HG02885 (cell line): ENCODE data around the gene DNAJB13.
"Not testable (repeated sequence)": the region's sequence is repeated elsewhere in the genome, so short reads cannot be mapped to it uniquely, and the experiment has no call there.

Experiments
- ATAC-seq: cut with Tn5 transposase; IDR thresholded peaks from one replicate; pipeline ENCODE4 v1.9.1; 2021; ENCODE audit warnings: mild to moderate bottlenecking; ENCODE audit not compliant: unreplicated experiment, poor library complexity

The DNAJB13 gene

DNA sequence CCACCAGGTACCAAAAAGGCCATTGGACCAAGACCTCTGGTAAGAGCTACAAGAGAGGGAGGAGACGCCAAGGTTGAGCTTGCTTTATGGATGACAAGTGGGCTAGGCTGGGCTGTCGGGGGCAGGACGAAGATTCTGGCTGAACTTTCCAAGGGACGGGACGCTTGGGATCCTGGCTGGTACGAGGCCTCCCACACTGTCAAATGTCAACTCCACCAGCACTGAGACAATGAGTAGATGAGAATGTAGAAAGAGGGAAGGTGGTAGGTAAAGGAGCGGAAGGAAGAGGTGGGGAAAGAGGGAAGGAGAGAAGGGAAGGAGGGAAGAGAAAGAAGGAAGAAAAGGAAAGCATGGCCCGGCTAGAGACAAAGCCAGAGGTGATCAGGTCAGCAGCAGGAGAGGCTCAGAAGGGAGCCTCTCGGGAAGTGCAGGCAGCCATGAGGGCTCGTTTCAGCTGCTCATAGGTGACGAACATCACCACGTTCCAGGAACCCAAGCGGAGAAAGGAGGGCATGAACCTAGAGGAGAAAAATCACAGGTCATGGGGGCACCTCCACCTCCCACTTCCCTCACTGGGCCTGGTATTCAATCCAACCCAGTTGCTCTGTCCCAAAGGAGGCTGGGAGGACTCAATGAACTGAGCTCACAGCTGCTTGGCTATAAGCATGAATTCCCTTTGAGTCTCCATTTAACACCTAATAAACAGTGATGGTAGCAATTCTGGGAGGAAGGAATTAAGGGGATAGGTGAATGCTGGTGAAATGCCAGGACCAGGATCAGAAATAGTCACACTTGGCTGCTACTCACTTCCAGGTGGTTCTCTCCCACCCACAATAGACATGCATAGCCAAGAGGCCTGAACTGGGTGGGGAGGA is 24.0 kb downstream of the DNAJB13 start:
- no peak for ATAC-seq

DNA sequence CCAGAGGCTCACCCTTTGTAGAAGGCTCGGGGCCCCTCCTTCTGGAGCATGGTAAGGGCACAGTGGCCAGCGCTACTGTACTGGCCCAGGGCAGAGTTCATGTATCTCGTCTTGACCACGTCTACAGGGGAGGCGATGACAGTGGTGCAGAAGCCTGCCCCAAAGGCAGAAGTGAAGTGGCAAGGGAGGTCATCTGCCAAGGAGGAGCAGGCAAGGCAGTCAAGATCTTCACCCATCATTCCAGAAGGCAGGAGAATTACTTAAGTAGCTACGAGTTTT is 24.6 kb downstream of the DNAJB13 start:
- ATAC-seq, result no peak

DNA sequence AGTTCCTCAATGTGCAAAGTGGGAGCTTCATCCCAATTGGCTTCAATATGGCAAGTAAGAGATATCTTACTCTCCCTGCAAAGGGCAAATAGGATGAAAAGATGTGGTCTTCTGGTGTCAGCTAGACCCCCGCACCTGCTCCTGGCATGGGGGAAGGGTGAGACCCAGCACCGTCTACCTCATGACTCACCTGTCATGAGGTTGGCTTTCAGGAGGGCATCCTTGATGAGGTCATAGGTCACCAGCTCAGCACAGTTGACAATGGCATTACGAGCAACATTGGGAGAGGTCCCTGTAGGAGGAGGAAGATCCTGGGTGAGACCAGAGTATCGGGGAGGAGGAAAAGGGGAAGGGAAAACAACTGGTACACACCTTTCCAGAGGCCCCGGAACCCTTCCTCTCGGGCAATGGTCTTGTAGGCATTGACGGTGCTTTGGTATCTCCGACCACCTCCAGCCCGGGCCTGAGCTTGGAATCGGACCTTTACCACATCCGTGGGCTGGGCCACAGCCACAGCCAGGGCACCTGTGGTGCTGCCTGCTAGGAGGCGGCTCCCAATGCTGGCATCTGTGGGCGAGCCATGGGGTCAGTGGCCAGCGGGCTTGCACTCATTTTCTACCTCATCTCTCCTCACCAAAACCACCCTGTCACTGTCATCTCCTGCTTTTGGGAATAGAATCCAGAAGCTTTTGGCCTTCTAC is 25.8 kb downstream of the DNAJB13 start:
- no peak for ATAC-seq

DNA sequence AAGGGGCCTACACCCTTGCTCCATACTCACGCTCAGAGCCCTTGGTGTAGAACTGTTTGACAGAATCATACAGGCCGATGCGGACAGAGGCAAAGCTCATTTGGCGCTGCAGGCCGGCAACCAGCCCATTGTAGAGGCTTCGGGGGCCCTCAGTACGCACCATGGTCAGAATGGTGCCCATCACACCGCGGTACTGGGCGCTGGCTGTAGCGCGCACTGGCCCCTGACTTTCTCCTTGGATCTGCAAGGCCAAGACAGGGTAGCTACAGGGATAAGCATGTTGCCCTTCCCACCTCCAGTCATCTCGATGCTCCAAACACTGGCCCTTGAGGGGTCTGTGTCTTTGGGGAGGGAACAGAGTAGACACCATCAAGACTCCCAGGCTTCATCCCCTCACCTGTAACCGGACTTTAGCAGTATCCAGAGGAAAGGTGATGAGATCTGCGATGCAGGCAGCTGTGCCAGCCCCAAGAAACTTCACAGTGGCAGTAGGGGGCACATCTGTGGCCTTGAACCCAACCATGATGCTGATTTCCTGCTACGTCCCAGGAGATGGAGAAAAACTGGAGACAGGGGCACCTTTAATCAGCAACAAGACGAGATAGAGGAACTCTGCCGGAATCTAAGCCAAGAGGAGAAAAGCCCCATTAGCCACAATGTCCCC is 27.2 kb downstream of the DNAJB13 start:
- no peak for ATAC-seq

DNA sequence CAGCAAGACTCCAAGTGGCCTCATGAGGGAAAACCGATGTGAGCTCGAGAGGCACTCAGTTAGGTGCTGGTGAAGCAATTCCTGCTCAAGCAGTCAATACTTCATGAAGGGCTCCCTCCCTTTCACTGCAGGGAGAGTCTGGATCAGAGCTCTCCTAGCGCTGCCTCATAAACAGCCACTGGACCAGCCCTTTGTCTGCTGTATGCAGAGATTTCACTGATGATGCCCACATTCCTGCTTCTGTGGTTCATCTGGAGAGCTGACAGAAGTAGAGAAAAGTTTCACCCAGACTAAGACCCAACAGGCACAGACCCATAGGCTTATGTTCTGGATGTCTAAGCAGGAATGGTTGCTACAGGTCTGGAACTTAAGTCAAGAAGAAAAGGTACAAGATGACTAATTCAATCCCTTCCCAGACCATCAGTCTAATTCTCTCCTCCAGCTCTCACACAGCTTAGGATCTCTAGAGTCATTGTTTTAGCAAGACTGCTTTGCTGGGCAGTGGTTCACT is 27.8 kb downstream of the DNAJB13 start:
- ATAC-seq, result no peak

DNA sequence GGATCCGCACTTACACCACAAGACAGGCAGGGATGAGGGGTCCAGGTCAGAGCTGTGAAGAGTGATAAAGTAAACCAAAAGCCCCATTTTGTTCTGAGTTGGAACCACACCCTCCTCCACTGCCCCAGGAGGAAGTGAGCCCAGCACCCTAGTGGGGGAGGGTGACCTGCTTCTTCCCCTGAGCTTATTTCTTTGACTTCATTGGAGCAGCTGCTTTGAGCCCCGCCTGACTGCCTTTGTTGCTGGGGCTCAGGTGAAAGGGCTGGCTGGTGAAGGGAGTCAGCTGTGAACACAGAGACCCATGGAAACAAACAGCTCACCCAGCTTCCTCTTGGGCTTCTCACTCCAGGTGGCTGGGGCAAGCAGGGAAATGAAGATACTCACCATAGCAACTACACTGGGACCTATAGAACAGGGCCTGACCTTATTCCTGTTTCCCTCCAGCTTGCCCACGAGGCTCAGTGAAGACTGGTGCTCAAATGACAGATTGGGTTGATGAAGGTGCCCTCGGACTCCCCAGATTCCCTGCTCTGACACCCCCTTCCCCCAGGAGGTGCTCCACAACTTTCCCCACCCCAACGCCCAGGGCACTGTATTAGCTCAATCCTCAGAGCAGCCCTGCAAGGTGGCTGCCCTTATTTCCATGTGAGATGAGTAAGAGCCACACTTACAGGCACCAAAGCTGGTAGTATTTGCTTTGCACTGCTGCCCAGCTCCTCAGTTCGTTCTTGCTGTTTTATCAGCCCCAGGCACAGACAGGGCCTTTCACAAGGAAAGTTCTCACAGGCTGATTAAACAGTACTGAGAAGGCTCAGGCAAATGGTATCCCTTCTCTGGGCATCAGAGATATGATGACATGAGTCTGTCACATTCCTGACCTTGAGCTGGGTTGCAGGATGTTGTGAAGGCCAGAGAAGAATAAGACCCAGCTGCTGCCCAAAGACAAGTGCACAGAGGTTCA is 29.5 kb downstream of the DNAJB13 start:
- peak; percentile 39 for ATAC-seq

DNA sequence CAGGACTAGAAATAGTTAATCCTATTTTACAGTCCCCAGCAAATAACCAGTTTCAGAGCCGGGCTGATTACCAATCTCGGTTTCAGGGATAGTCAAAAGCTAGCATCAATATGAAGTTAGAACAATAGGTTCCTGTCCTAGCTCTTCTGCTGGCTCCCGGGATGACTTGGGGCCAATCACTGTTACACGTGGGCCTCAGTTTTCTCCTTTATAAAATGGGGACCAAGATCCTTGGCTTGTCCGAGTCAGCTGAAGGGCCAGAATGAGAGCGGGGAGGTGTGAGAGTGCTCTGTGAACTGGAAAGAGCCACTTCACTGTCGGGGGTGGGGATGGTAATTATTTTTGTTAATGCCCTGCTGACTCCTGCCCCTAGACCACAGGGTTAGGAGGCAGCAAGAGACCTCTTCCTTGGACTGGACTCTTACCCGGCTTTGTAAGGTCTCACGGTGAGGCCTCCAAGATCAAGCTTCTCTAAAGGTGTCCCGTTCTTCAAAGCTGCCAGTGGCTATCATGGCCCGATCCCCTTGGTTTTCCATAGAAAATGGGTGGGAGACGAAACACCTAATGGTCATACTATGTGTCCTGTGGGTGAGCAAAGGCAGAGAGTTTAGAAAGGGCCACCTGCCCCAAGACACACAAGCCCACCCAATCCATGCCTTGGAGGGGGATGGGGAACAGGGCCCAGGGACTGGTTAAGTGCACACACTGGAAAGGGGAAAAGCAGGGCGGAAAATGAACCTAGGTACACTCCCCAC is 30.4 kb downstream of the DNAJB13 start:
- no peak for ATAC-seq

DNA sequence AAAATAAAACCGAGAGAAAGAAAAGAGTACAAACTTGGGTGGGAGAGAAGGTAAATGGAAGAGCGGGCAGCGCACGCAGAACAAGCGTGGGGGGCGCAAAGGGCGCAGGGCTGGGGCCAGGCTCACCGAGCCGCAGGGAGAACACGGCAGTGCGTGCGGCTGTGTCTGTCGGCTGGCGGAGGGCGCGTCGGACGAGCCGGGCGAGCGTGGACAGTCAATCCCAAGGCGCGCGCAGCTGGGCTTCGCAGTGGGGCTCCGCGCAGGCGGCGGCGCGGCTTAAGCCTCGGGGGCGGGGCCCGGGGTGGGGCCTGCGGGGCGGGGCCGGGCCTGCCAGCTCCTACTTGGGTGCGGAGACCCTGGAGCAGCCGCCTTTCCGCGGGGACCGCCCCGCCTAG is 31.8 kb downstream of the DNAJB13 start, which contains the start of gene UCP2:
Gene UCP2 (minus strand): TSS at position 249 of the 395 bp plus-strand sequence. CDS start 4,465 bp downstream, outside the sequence.
- ATAC-seq, result peak; percentile 63

DNA sequence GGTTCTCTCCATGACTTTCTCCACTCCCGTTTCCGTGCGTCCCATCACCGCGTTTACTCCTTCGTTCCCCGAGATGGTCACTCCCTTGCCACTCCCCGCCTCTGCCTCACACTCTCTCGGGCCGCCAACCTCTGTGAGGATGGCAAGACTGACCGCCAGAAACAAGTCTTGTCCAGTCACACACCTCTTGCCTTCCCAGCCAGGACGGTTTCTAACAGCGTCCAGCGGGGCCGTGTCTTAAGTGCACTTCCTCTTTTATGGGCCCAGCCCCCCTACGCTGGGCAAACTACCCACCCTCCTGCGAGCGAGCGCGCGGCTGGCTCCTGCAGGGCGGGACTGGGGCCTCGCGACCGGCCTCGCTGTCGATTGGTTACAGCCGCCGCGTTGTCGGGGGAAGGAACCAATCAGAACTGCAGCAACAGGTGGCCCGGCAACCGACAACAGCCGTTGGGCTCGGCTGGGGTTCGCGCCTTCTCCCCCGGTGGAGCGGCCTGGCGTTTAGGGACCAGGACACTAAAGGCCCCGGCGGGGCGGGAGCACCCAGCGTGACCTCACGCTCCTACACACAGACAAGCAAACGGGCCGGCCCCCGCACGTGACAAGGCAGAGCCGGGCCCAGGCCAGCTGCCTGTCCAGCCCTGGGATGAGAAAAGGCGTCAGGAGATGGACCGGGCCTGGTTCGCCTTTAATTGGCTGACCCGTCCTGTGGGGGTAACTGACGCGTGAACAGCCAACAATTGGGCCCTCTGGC is 32.3 kb downstream of the DNAJB13 start:
- peak; percentile 80 for ATAC-seq

DNA sequence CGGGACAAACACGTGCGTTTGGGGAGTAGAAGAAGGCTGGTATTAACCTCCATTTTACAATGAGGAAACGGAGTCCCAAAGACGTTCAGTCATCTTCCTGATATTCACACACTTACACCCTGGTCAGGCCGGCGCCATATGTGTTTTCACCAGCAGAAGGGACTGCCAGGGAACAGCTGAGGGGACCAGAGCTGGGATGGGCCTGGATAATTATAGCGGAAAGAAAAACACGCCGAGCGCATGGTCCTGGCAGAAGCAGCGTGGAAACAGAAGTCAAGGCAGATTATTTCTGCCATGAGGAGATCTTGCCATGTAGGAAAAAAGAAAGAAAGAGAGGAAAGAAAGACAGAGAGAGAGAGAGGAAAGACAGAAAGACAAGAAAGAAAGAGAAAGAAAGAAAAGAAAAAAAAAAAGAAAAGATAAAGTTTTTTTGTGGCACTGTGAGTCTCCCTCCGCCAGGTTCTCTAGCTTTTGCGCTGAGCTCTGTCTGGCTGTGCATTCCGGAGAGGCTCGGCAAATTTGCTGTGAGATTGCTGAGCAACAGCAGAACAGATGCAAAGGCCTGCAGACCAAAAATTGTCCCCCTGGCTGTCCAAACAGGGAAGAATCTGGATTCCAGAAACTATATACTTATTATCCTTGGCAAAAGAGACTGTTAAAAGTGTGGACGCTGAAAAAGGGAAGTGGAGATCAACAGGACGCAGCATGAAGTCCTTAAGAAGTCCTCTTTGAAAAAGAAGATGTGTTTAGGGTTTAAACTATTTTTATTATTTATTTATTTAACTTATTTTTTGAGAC is 33.1 kb downstream of the DNAJB13 start:
- ATAC-seq, result no peak

DNA sequence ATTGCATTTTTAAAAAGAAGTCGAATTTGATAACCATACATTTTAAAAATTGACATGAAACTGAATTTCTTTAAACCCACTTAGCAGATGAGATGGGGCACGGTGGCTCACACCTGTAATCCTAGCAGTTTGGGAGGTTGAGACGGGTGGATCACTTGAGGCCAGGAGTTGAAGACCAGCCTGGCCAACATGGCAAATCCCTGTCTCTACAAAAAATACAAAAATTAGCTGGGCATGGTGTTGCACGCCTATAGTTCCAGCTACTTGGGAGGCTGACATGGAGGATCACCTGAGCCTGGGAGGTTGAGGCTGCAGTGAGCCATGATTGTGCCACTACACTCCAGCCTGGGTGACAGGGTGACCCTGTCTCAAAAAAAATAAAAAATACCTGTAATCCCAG is 34.8 kb downstream of the DNAJB13 start:
- ATAC-seq, result not testable (repeated sequence)

DNA sequence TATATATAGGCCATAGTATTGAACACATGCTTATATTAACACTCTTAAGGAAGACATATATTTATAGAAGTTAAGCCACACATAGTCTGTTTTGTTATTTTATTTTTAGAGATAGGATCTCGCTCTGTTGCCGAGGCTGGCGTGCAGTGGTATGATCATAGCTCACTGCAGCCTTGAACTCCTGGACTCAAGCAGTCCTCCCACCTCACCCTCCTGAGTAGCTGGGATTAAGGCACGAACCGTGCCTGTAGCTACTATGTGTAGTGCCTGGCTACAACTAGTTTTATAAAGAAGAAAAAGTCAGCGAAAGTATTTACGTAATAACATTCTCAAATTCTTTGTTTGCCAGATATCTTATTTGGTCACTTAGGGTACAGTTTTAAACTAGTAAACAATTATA is 37.4 kb downstream of the DNAJB13 start:
- no peak for ATAC-seq

DNA sequence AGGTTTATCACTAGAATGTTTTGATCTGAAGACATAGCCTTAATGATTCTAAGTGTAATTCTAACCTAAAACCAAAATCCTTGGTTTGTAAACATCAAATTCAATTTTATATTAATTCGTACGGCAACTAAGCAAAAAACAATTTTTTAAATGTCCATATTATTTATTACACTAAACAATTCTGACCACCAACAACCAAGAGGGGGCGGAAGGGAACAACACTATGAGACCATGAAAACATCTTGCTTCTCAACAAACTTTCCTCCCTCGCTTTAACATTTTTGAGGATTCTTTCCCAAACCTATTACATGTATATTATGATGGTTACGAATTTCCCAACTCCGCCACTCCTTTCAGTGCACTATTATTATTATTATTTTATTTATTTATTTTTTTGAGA is 38.3 kb downstream of the DNAJB13 start:
- ATAC-seq, result no peak

DNA sequence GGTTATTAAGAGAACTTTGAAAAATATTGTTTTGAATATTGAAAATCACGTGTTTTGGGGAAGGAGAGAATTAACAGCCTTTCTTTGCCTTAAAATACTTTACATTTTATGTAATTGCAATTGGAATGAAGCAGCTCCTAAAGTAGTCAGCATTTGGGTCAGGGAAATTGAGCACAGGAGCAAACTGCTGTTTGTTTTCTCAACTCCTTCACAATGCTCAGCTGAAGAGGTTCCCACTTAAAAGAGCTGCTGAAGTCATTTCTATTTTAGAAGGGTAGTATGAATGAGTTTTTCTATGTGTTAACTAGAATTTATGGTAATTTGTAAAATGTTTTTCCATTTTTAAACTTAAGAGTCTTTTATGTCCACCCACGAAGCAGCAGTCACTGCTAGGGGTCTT is 39.9 kb downstream of the DNAJB13 start:
- no peak for ATAC-seq

DNA sequence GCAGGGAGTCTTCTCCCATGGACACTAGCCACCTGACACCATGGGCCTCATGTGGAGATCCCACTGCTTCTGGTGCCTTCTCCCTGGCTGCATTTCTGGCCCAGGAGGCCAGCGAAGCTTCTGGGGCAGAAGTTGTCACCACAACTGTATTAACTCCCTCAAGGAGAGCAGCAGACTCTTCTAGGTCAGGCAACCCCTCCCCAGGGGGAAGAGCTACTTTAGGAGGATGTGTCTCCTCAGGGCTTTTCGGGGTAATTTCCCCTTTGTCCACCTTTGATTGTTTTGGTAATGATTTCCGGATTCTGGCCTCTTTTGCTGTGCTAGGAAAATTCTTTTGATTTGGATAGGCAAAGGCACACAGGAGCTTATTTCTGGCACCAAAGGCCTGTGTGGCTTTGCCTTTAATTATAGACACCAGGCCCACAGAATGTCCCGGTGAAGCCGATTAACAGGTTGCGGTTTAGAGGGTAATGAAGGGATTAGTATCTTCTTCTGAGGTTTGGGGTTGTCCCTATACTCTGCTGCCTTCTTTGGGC is 40.7 kb downstream of the DNAJB13 start:
- no peak for ATAC-seq

DNA sequence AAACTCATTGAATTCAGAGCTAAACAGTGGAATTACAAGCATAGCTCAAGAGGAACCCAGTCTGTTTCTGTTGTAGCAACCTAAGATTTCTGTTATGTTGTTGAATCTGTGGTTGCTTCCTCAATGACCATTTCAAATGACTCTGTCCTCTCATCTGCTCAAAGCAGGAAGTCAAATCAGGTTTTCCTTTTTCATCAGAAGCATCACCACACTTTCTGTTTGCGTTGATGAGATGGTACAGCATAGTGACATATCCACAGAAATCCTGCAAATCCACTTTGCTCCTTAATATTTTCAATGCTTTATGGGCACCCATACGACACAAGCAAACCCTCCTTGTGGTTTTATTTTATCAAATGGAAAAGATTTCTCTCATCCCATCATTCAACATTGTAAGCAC is 44.4 kb downstream of the DNAJB13 start:
- no peak for ATAC-seq

DNA sequence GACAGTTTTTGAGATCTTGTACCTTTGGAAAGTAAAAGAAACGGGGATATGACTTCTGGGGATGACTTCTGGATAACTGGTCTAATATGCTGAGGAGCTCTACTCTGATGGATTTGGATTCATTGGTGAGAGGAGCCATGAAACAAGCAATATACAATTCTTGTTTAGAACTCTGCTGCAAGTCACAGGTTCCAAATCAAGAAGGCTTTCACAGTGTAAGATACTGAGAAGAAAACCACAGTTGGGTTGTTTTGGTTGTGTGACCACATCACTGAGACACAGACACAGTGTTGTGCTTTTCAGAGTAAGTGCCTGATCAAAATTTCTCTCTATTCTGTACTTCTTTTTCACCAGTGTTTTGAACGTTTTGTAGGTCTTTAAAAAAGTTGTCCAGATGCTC is 44.9 kb downstream of the DNAJB13 start:
- peak; percentile 53 for ATAC-seq
